DMS79 treated with DMSO at 0.1 percent for 48 hours (cell line): ENCODE results near the gene BTNL8.
"Not testable (repeated sequence)": the region's sequence is repeated elsewhere in the genome, so short reads cannot be mapped to it uniquely, and the experiment has no call there.

ENCODE experiments used
- DNase-seq: peaks from one replicate; lab custom pipeline; 2025; lab: John Stamatoyannopoulos, UW

The BTNL8 gene

GRCh38 chr5:180874804-180875582 is 24.0 kb upstream of the BTNL8 start:
- DNase-seq: no peak

- DNase-seq: no peak
Measured at GRCh38 chr5:180875860-180876426, 23.0 kb upstream of the BTNL8 start.

GRCh38 chr5:180885845-180886529 is 13.0 kb upstream of the BTNL8 start:
- DNase-seq: not testable (repeated sequence)

GRCh38 chr5:180889381-180889780 is 9.6 kb upstream of the BTNL8 start:
- DNase-seq: no peak

- not testable (repeated sequence) for DNase-seq
Measured at GRCh38 chr5:180895330-180895729, 3.6 kb upstream of the BTNL8 start.

GRCh38 chr5:180900178-180900577 is 1.2 kb downstream of the BTNL8 start:
- DNase-seq: no peak

GRCh38 chr5:180901319-180902009 is 2.5 kb downstream of the BTNL8 start:
- no peak for DNase-seq

- DNase-seq: no peak
Measured at GRCh38 chr5:180908400-180908799, 9.4 kb downstream of the BTNL8 start.

- no peak for DNase-seq
Measured at GRCh38 chr5:180908998-180909731, 10.2 kb downstream of the BTNL8 start.

- DNase-seq: no peak
Measured at GRCh38 chr5:180909782-180910181, 10.8 kb downstream of the BTNL8 start.

- no peak for DNase-seq
Measured at GRCh38 chr5:180910182-180910581, 11.2 kb downstream of the BTNL8 start.

- DNase-seq: no peak
Measured at GRCh38 chr5:180910735-180911134, 11.8 kb downstream of the BTNL8 start.

GRCh38 chr5:180914646-180915045 is 15.7 kb downstream of the BTNL8 start:
- no peak for DNase-seq

- no peak for DNase-seq
Measured at GRCh38 chr5:180915924-180916323, 17.0 kb downstream of the BTNL8 start.

- DNase-seq: no peak
Measured at GRCh38 chr5:180918380-180918779, 19.4 kb downstream of the BTNL8 start.

- no peak for DNase-seq
Measured at GRCh38 chr5:180920710-180921109, 21.8 kb downstream of the BTNL8 start.

- DNase-seq: no peak
Measured at GRCh38 chr5:180922932-180923331, 24.0 kb downstream of the BTNL8 start.

GRCh38 chr5:180932660-180933059 is 33.7 kb downstream of the BTNL8 start:
- no peak for DNase-seq

- no peak for DNase-seq
Measured at GRCh38 chr5:180935203-180935602, 36.2 kb downstream of the BTNL8 start.

- no peak for DNase-seq
Measured at GRCh38 chr5:180938294-180938693, 39.3 kb downstream of the BTNL8 start.

- no peak for DNase-seq
Measured at GRCh38 chr5:180950291-180950949, 51.5 kb downstream of the BTNL8 start.
